Measurements from ENCODE around the gene TRNP1. TPM values are rescaled to one million over a fixed set of nuclear protein-coding genes. Genes with fewer than 3 reads are reported as not detected.

Gene TRNP1
- polyA plus RNA-seq, 1 donor (not counting 4 experiments of a cell fraction or from before 2014, with no cell fraction given): 164 TPM

DNA sequence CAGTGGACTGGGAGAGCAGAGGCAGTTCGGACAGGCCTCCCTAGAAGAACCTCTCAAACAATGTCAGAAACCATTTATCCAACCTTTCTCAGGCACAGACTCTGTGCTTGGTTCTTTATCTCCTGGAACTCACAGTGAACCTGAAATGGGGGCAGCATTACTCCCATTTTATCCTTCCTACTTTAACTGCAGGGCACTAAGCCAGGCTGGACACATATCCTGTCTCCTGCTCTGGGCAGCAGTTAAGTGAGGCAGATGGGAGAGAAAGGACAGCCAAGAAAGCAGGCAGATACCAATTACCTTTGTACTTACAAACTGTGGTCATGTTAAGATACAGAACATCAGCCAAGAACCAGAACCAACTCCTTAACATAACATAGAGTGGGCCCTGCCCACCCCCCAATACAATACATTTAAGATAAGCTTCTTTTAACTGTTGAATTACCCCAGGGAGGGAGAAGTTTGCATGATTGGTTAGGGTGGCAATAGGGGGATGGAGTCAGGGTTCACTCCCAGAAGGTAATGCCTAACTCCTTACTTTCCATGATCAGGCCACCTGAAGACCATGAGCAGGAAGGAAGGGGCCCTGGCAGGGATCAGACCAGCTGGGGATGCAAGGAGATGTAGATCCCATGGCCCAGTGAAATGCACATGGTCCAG lies 44.1 kb upstream of the TRNP1 start:
- peaks cover 11% of the 10 kb centered on the region for H3K79me2 ChIP-seq (ENCODE audit: control insufficient read depth, insufficient read depth, low read length)
- H3K9me1 ChIP-seq (ENCODE audit: control insufficient read depth, extremely low read depth, insufficient read depth, low read length): no peaks in the 10 kb centered on the region
- peaks cover 12% of the 10 kb centered on the region for H4K20me1 ChIP-seq (ENCODE audit: control insufficient read depth, extremely low read depth, insufficient read depth, low read length)
- DNase-seq (ENCODE audit: low read depth, low spot score): no peak
- no peak overlapping the region for H3K9ac ChIP-seq (ENCODE audit: control insufficient read depth, extremely low read depth, insufficient read depth, low read length)
- no peak overlapping the region for H3K4me2 ChIP-seq (ENCODE audit: control insufficient read depth, extremely low read depth, insufficient read depth, low read depth, low read length)
- no peak for TF ChIP-seq EZH2 (IDR thresholded peaks at IDR 0.05; ENCODE audit: low read length)
- TF ChIP-seq, protein P1, sequence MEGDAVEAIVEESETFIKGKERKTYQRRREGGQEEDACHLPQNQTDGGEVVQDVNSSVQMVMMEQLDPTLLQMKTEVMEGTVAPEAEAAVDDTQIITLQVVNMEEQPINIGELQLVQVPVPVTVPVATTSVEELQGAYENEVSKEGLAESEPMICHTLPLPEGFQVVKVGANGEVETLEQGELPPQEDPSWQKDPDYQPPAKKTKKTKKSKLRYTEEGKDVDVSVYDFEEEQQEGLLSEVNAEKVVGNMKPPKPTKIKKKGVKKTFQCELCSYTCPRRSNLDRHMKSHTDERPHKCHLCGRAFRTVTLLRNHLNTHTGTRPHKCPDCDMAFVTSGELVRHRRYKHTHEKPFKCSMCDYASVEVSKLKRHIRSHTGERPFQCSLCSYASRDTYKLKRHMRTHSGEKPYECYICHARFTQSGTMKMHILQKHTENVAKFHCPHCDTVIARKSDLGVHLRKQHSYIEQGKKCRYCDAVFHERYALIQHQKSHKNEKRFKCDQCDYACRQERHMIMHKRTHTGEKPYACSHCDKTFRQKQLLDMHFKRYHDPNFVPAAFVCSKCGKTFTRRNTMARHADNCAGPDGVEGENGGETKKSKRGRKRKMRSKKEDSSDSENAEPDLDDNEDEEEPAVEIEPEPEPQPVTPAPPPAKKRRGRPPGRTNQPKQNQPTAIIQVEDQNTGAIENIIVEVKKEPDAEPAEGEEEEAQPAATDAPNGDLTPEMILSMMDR (optimal IDR thresholded peaks at IDR 0.05 in 1 of 3, IDR thresholded peaks at IDR 0.05 in 1 of 3, conservative IDR thresholded peaks at IDR 0.05 in 1 of 3; ENCODE audit: extremely low read depth in 1 of 3, insufficient read depth in 2 of 3, low read length in 3 of 3): no peak
- no peak for FAIRE-seq
- H3K27me3 ChIP-seq (ENCODE audit: control insufficient read depth, extremely low read depth, insufficient read depth, low read length): no peaks in the 10 kb centered on the region
- dilution Hi-C loops (cut with MboI; ENCODE audit: extremely low pct_ligation_motif_present, low sequenced_read_pairs): no loop called here
- no peaks in the 10 kb centered on the region for H3K9me3 ChIP-seq (ENCODE audit: control insufficient read depth, low read depth, low read length)
- H3K4me3 ChIP-seq (ENCODE audit: control insufficient read depth in 2 of 3, extremely low read depth in 1 of 3, insufficient read depth in 2 of 3, low read depth in 1 of 3, low read length in 3 of 3): no peak overlapping the region
- no peak overlapping the region for H2AFZ ChIP-seq (ENCODE audit: control insufficient read depth, low read length)
- no peak overlapping the region for H3K27ac ChIP-seq (ENCODE audit: control insufficient read depth, insufficient read depth, low read length)
- H3K36me3 ChIP-seq (ENCODE audit: control insufficient read depth in 2 of 2, extremely low read depth in 1 of 2, insufficient read depth in 2 of 2, low read length in 2 of 2): peaks cover 30 to 46% of the 10 kb centered on the region in 2 experiments
- peaks cover 8% of the 10 kb centered on the region for H3K4me1 ChIP-seq (ENCODE audit: control insufficient read depth, extremely low read depth, insufficient read depth, low read length)

DNA sequence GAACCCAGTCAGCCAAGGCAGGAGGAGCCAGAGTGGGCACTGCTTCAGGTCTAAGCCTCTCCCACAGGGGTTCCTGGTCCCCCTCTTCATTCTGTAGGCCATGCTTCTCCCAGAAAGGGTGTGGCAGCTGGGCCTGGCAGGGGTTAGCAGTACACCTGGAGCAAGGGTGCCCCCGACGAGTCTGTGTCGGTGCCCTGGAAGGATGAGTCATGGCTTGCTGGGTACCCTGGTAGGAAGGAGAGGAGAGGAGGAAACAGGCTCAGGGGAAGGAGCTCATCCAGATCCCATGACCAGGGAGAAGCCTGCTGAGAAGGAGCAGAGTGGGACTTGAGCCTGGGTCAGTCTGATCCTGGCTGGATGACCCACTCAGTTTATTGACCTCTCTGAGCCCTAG lies 43.6 kb upstream of the TRNP1 start:
- Histone ChIP-seq H3K27me3 (ENCODE audit: control insufficient read depth, extremely low read depth, insufficient read depth, low read length) (no peaks in the 10 kb centered on the region), H3K4me2 (ENCODE audit: control insufficient read depth, extremely low read depth, insufficient read depth, low read depth, low read length) (no peak overlapping the region), H3K9me3 (ENCODE audit: control insufficient read depth, low read depth, low read length) (no peaks in the 10 kb centered on the region), H2AFZ (ENCODE audit: control insufficient read depth, low read length) (no peak overlapping the region), H3K79me2 (ENCODE audit: control insufficient read depth, insufficient read depth, low read length) (peaks cover 13% of the 10 kb centered on the region), H3K9me1 (ENCODE audit: control insufficient read depth, extremely low read depth, insufficient read depth, low read length) (no peaks in the 10 kb centered on the region), H3K27ac (ENCODE audit: control insufficient read depth, insufficient read depth, low read length) (no peak overlapping the region), H3K4me1 (ENCODE audit: control insufficient read depth, extremely low read depth, insufficient read depth, low read length) (peaks cover 8% of the 10 kb centered on the region), H3K4me3 (ENCODE audit: control insufficient read depth in 2 of 3, extremely low read depth in 1 of 3, insufficient read depth in 2 of 3, low read depth in 1 of 3, low read length in 3 of 3) (no peak overlapping the region), H4K20me1 (ENCODE audit: control insufficient read depth, extremely low read depth, insufficient read depth, low read length) (peaks cover 12% of the 10 kb centered on the region), H3K9ac (ENCODE audit: control insufficient read depth, extremely low read depth, insufficient read depth, low read length) (no peak overlapping the region), H3K36me3 (ENCODE audit: control insufficient read depth in 2 of 2, extremely low read depth in 1 of 2, insufficient read depth in 2 of 2, low read length in 2 of 2) (peaks cover 30 to 46% of the 10 kb centered on the region in 2 experiments)
- TF ChIP-seq, protein P1 (optimal IDR thresholded peaks at IDR 0.05 in 1 of 3, IDR thresholded peaks at IDR 0.05 in 1 of 3, conservative IDR thresholded peaks at IDR 0.05 in 1 of 3; ENCODE audit: extremely low read depth in 1 of 3, insufficient read depth in 2 of 3, low read length in 3 of 3): no peak
- no peak for TF ChIP-seq EZH2 (IDR thresholded peaks at IDR 0.05; ENCODE audit: low read length)
- DNase-seq (ENCODE audit: low read depth, low spot score) (no peak), FAIRE-seq (no peak)
- dilution Hi-C loops (cut with MboI; ENCODE audit: extremely low pct_ligation_motif_present, low sequenced_read_pairs): no loop called here

All from keratinocyte (primary cell).